ENCODE measurements around the gene SNRNP48. TPM values are rescaled to one million over a fixed set of nuclear protein-coding genes. Genes with fewer than 3 reads are reported as not detected.

SNRNP48 gene
- total RNA-seq, 1 donor from 2014 or later, result 54.1 TPM

DNA sequence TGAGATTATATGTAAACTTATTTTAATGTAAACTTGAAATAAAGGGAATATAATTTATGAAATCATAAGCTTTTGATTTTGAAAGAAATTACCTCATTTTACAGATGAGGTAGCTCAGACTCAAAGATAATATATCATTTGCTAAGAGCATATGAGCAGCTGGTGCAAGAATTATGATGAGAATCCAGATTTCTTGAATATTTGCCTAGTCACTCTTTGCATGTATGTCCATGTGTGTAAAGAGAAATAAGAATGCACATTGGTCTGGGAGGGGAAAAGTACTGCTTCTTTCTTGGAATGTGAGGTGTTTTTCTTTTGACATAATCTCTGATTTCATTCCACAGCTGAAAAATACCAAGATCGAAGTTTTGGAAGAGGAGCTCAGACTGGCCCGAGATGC is 11.1 kb upstream of the SNRNP48 start:
- TF ChIP-seq, protein P1, sequence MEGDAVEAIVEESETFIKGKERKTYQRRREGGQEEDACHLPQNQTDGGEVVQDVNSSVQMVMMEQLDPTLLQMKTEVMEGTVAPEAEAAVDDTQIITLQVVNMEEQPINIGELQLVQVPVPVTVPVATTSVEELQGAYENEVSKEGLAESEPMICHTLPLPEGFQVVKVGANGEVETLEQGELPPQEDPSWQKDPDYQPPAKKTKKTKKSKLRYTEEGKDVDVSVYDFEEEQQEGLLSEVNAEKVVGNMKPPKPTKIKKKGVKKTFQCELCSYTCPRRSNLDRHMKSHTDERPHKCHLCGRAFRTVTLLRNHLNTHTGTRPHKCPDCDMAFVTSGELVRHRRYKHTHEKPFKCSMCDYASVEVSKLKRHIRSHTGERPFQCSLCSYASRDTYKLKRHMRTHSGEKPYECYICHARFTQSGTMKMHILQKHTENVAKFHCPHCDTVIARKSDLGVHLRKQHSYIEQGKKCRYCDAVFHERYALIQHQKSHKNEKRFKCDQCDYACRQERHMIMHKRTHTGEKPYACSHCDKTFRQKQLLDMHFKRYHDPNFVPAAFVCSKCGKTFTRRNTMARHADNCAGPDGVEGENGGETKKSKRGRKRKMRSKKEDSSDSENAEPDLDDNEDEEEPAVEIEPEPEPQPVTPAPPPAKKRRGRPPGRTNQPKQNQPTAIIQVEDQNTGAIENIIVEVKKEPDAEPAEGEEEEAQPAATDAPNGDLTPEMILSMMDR (IDR thresholded peaks at IDR 0.05), result no peak
- no peak for TF ChIP-seq EZH2 (IDR thresholded peaks at IDR 0.05)
- no peak for TF ChIP-seq EZH2phosphoT487 (IDR thresholded peaks at IDR 0.05)
- no peaks in the 10 kb centered on the region for H3K79me2 ChIP-seq (ENCODE audit: low read depth)
- peaks cover 9% of the 10 kb centered on the region for H3K36me3 Mint-ChIP-seq
- no peak for DNase-seq (ENCODE audit: low spot score)
- no peaks in the 10 kb centered on the region for H3K9me3 Mint-ChIP-seq
- H3K9me3 ChIP-seq (ENCODE audit: low read depth), result no peaks in the 10 kb centered on the region
- H3K4me3 Mint-ChIP-seq, result no peak overlapping the region
- H3K27ac Mint-ChIP-seq, result no peak overlapping the region
- H3K27me3 Mint-ChIP-seq (ENCODE audit: insufficient read depth, low read depth), result peaks cover 4% of the 10 kb centered on the region
- peaks cover 8% of the 10 kb centered on the region for H3K36me3 ChIP-seq
- H3K9ac ChIP-seq, result no peak overlapping the region
- no peaks in the 10 kb centered on the region for H3K27me3 ChIP-seq
- H3K4me3 ChIP-seq, result no peak overlapping the region
- H3K4me2 ChIP-seq, result no peak overlapping the region
- H3K27ac ChIP-seq, result no peak overlapping the region
- H2AFZ ChIP-seq (replicated peaks), result no peak overlapping the region
- no peaks in the 10 kb centered on the region for H3F3A ChIP-seq (ENCODE audit: low read depth)
- no peaks in the 10 kb centered on the region for H4K20me1 ChIP-seq (ENCODE audit: low read depth)
- H3K4me1 ChIP-seq, result no peaks in the 10 kb centered on the region
- no peaks in the 10 kb centered on the region for H3K4me1 Mint-ChIP-seq

DNA sequence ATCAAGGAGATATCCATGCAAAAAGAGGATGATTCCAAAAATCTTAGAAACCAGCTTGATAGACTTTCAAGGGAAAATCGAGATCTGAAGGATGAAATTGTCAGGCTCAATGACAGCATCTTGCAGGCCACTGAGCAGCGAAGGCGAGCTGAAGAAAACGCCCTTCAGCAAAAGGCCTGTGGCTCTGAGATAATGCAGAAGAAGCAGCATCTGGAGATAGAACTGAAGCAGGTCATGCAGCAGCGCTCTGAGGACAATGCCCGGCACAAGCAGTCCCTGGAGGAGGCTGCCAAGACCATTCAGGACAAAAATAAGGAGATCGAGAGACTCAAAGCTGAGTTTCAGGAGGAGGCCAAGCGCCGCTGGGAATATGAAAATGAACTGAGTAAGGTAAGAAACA is 10.1 kb upstream of the SNRNP48 start:
- no peak for TF ChIP-seq EZH2 (IDR thresholded peaks at IDR 0.05)
- Histone ChIP-seq H3K4me2 (no peak overlapping the region), H3K27ac (no peak overlapping the region), H4K20me1 (ENCODE audit: low read depth) (no peaks in the 10 kb centered on the region), H3K4me3 (no peak overlapping the region), H3F3A (ENCODE audit: low read depth) (no peaks in the 10 kb centered on the region), H2AFZ (replicated peaks) (no peak overlapping the region), H3K9ac (no peak overlapping the region), H3K79me2 (ENCODE audit: low read depth) (no peaks in the 10 kb centered on the region), H3K4me1 (no peaks in the 10 kb centered on the region), H3K36me3 (peaks cover 8% of the 10 kb centered on the region), H3K9me3 (ENCODE audit: low read depth) (no peaks in the 10 kb centered on the region), H3K27me3 (no peaks in the 10 kb centered on the region)
- no peak overlapping the region for H3K27ac Mint-ChIP-seq
- no peaks in the 10 kb centered on the region for H3K4me1 Mint-ChIP-seq
- DNase-seq (ENCODE audit: low spot score), result no peak
- H3K27me3 Mint-ChIP-seq (ENCODE audit: insufficient read depth, low read depth), result peaks cover 4% of the 10 kb centered on the region
- no peaks in the 10 kb centered on the region for H3K9me3 Mint-ChIP-seq
- H3K36me3 Mint-ChIP-seq, result peaks cover 16% of the 10 kb centered on the region
- no peak overlapping the region for H3K4me3 Mint-ChIP-seq

DNA sequence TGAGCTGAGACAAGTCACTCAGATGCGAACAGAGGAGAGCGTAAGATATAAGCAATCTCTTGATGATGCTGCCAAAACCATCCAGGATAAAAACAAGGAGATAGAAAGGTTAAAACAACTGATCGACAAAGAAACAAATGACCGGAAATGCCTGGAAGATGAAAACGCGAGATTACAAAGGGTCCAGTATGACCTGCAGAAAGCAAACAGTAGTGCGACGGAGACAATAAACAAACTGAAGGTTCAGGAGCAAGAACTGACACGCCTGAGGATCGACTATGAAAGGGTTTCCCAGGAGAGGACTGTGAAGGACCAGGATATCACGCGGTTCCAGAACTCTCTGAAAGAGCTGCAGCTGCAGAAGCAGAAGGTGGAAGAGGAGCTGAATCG is 9.5 kb upstream of the SNRNP48 start:
- TF ChIP-seq EZH2 (IDR thresholded peaks at IDR 0.05) (no peak), EZH2phosphoT487 (IDR thresholded peaks at IDR 0.05) (no peak)
- TF ChIP-seq, protein P1 (IDR thresholded peaks at IDR 0.05), result no peak
- DNase-seq (ENCODE audit: low spot score), result no peak
- Histone ChIP-seq H3K27me3 (no peaks in the 10 kb centered on the region), H3F3A (ENCODE audit: low read depth) (no peaks in the 10 kb centered on the region), H3K4me2 (no peak overlapping the region), H3K4me3 (no peak overlapping the region), H3K27ac (no peak overlapping the region), H2AFZ (replicated peaks) (no peak overlapping the region), H4K20me1 (ENCODE audit: low read depth) (no peaks in the 10 kb centered on the region), H3K9ac (no peak overlapping the region), H3K36me3 (peaks cover 8% of the 10 kb centered on the region), H3K9me3 (ENCODE audit: low read depth) (no peaks in the 10 kb centered on the region), H3K4me1 (no peaks in the 10 kb centered on the region), H3K79me2 (ENCODE audit: low read depth) (no peaks in the 10 kb centered on the region)
- peaks cover 16% of the 10 kb centered on the region for H3K36me3 Mint-ChIP-seq
- no peaks in the 10 kb centered on the region for H3K4me1 Mint-ChIP-seq
- H3K4me3 Mint-ChIP-seq, result no peak overlapping the region
- peaks cover 4% of the 10 kb centered on the region for H3K27me3 Mint-ChIP-seq (ENCODE audit: insufficient read depth, low read depth)
- no peaks in the 10 kb centered on the region for H3K9me3 Mint-ChIP-seq
- no peak overlapping the region for H3K27ac Mint-ChIP-seq

DNA sequence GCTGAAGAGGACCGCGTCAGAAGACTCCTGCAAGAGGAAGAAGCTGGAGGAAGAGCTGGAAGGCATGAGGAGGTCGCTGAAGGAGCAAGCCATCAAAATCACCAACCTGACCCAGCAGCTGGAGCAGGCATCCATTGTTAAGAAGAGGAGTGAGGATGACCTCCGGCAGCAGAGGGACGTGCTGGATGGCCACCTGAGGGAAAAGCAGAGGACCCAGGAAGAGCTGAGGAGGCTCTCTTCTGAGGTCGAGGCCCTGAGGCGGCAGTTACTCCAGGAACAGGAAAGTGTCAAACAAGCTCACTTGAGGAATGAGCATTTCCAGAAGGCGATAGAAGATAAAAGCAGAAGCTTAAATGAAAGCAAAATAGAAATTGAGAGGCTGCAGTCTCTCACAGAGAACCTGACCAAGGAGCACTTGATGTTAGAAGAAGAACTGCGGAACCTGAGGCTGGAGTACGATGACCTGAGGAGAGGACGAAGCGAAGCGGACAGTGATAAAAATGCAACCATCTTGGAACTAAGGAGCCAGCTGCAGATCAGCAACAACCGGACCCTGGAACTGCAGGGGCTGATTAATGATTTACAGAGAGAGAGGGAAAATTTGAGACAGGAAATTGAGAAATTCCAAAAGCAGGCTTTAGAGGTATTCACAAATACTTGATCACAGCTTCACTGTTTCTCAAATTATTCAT is 8.9 kb upstream of the SNRNP48 start:
- no peak overlapping the region for H3K27ac ChIP-seq
- H3K9ac ChIP-seq, result no peak overlapping the region
- H3K27ac Mint-ChIP-seq, result no peak overlapping the region
- peaks cover 16% of the 10 kb centered on the region for H3K36me3 Mint-ChIP-seq
- no peaks in the 10 kb centered on the region for H3K27me3 ChIP-seq
- no peaks in the 10 kb centered on the region for H3F3A ChIP-seq (ENCODE audit: low read depth)
- H3K4me1 Mint-ChIP-seq, result no peaks in the 10 kb centered on the region
- no peak overlapping the region for H3K4me3 ChIP-seq
- H3K4me1 ChIP-seq, result no peaks in the 10 kb centered on the region
- no peak overlapping the region for H3K4me3 Mint-ChIP-seq
- H3K9me3 Mint-ChIP-seq, result no peaks in the 10 kb centered on the region
- DNase-seq (ENCODE audit: low spot score), result no peak
- H3K36me3 ChIP-seq, result peaks cover 8% of the 10 kb centered on the region
- H3K9me3 ChIP-seq (ENCODE audit: low read depth), result no peaks in the 10 kb centered on the region
- no peaks in the 10 kb centered on the region for H4K20me1 ChIP-seq (ENCODE audit: low read depth)
- TF ChIP-seq EZH2phosphoT487 (IDR thresholded peaks at IDR 0.05), result no peak
- TF ChIP-seq, protein P1 (IDR thresholded peaks at IDR 0.05), result no peak
- TF ChIP-seq EZH2 (IDR thresholded peaks at IDR 0.05), result no peak
- no peak overlapping the region for H2AFZ ChIP-seq (replicated peaks)
- H3K4me2 ChIP-seq, result no peak overlapping the region
- H3K27me3 Mint-ChIP-seq (ENCODE audit: insufficient read depth, low read depth), result peaks cover 4% of the 10 kb centered on the region
- H3K79me2 ChIP-seq (ENCODE audit: low read depth), result no peaks in the 10 kb centered on the region
